A673 (cell line): ENCODE measurements around the gene SVBP.
"Not testable (repeated sequence)": the region's sequence is repeated elsewhere in the genome, so short reads cannot be mapped to it uniquely, and the experiment has no call there.

Experiments
- EZH2 ChIP-seq: fragments of 200-600 bp; sonication (generic); IDR thresholded peaks from 2 replicates; pipeline ENCODE4 v1.6.1; 2017; ENCODE audit warnings: borderline replicate concordance, low read depth, mild to moderate bottlenecking, mixed read lengths, antibody characterized with exemption, low read length; ENCODE audit not compliant: poor library complexity, severe bottlenecking
- TF ChIP-seq, protein P1 (sequence below): fragments of 300-800, 200-600 bp; sonication (generic); conservative IDR thresholded peaks from 2 replicates; pipeline ENCODE4 v1.5.1; 2017; ENCODE audit warnings: low read depth, mild to moderate bottlenecking, antibody characterized with exemption, low read length, moderate library complexity, mixed read lengths

DNA sequence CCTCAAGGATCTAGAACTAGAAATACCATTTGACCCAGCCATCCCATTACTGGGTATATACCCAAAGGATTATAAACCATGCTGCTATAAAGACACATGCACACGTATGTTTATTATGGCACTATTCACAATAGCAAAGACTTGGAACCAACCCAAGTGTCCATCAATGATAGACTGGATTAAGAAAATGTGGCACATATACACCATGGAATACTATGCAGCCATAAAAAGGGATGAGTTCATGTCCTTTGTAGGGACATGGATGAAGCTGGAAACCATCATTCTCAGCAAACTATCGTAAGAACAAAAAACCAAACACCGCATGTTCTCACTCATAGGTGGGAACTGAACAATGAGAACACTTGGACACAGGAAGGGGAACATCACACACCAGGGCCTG lies 2.4 kb downstream of the SVBP start:
- TF ChIP-seq, protein P1, sequence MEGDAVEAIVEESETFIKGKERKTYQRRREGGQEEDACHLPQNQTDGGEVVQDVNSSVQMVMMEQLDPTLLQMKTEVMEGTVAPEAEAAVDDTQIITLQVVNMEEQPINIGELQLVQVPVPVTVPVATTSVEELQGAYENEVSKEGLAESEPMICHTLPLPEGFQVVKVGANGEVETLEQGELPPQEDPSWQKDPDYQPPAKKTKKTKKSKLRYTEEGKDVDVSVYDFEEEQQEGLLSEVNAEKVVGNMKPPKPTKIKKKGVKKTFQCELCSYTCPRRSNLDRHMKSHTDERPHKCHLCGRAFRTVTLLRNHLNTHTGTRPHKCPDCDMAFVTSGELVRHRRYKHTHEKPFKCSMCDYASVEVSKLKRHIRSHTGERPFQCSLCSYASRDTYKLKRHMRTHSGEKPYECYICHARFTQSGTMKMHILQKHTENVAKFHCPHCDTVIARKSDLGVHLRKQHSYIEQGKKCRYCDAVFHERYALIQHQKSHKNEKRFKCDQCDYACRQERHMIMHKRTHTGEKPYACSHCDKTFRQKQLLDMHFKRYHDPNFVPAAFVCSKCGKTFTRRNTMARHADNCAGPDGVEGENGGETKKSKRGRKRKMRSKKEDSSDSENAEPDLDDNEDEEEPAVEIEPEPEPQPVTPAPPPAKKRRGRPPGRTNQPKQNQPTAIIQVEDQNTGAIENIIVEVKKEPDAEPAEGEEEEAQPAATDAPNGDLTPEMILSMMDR, result not testable (repeated sequence)
- TF ChIP-seq EZH2, result not testable (repeated sequence)
